Muscle of back (tissue), 11 donors: ENCODE measurements around the gene PAPOLG. TPM values are rescaled to one million over a fixed set of nuclear protein-coding genes. Genes with fewer than 3 reads are reported as not detected.
"Not testable (repeated sequence)": the region's sequence is repeated elsewhere in the genome, so short reads cannot be mapped to it uniquely, and the experiment has no call there.

Experiments used
- DNase-seq, 3 donors: peaks; one replicate each; pipeline versions ENCODE4 v3.0.0 to v3.0.0-alpha.2; 2013
- polyA plus RNA-seq, 10 donors: library from polyadenylated mRNA; unstranded; fragments of 120-200 nt; gene quantifications; one replicate each; pipeline ENCODE4 v1.2.1, GENCODE V29; 2013; ENCODE audit not compliant: insufficient read length in 10 of 10

PAPOLG gene
- polyA plus RNA-seq, 10 donors: 9.2 to 15.8 (median 13.5) TPM

DNA sequence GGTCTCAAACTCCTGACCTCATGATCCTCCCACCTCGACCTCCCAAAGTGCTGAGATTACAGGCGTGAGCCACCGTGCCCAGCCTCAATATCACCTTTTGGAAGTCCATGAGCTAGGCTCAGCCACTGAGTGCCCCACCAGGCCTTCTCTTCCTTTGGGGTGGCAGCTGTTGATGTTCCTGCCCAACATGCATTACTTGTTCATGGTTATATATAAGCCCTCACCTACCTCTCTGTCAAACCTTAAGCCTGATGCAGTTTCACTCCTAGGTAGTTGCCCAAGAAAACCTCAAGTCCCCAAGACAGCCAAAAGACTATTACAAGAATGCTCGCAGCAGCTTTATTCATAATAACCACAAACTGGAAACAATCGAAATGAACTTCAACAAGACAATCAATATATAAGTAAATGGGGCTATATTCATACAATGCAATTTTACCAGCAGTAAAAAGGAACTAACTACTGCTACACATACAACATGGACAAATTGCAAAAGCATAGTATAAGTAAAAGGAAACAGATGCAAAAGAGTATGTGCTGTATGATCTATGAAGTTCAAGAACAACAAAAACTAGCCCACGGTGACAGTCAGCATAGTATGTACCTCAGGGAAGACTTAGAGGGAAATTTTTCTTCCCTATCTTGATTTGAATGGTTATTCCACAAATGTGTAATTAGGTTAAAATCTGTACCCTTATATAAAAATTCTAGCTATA lies 65.7 kb downstream of the PAPOLG start:
- DNase-seq: no peak

GRCh38 chr2:60822987-60823386 lies 66.9 kb downstream of the PAPOLG start:
- no peak for DNase-seq

DNA sequence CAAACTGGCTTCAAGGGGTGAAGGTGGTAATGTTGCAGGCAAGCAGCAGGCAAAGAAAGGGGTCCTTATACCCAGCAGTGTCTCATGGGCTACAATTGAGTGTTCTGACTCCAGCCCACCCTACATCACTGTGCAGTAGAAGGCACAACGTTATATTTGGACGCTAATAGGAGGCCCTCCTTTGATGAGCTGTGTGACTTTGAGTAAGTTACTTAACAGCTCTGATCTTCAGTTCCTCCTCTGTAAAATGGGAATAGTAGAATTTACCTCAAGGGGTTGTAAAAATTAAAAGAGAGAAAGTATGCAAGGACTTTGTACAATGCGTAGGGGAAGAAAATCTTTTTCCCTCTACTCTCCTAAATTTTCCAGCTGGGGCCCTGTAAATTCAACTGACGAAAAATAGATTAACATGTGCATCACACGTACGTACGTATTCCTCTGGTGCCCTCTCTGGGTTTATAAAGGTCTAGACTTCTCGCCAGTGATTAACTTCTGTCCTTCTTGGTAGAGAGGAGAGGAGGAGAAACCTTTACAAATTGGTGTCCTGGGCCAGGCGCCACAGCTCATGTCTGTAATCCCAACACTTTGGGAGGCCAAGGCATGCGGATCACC lies 67.7 kb downstream of the PAPOLG start:
- DNase-seq: no peak

GRCh38 chr2:60825666-60826065 lies 69.6 kb downstream of the PAPOLG start:
- no peak for DNase-seq

DNA sequence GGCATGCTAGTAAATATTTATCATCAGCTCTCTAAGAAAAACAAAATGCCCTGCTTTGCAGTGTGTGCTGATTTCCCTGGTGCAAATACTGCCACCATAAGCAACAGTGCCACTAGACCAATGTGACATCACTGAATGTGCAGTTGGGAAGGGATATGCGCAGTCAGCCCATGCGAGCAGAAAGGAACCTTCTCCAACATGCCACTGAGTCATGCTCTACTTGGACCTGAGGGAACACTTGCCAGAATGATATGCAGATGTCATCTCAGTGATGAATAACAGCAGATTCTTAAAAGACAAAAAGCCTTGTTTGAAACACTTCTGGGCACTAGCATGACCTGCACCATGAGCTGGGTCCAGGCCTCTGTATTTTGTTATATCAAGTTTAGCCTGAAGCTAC lies 70.0 kb downstream of the PAPOLG start:
- DNase-seq: no peak

DNA sequence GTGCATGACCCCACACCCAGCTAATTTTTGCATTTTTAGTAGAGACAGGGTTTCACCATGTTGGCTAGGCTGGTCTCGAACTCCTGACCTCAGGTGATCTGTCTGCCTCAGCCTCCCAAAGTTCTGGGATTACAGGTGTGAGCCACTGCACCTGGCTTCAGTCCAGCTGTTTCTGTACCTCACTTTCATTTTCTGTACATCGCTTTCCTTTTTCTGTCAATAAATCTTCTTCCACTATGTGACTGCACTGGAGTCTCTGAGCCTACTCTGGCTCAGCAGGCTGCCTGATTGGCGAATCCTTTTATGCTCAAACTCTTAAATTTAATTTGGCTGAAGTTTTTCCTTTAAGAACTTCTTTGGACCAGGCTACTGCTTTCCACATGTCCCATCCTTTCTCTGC lies 70.8 kb downstream of the PAPOLG start:
- DNase-seq: not testable (repeated sequence)

GRCh38 chr2:60827369-60827768 lies 71.3 kb downstream of the PAPOLG start:
- DNase-seq: no peak

DNA sequence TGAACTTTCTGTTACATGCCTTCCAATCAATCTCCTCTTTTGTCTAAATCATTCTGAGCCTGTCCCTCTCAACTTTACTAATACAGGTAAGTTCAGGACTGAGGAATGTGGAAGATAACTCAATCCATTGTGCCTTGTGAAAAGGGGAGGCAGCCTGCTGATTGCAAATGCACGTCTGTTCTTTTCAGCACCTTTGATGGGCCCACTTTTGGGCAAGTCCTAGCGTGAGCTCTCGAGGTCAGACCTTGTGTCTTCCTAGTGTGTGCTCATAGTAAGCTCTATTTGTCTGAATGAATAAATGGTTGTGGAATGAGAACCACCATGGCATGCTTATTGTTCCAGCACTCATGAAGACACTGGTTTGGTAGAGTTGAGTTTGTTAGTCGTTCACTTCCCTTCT lies 74.9 kb downstream of the PAPOLG start:
- no peak for DNase-seq

- DNase-seq: no peak
These were observed 75.9 kb downstream of the PAPOLG start for GRCh38 chr2:60831921-60832320.

DNA sequence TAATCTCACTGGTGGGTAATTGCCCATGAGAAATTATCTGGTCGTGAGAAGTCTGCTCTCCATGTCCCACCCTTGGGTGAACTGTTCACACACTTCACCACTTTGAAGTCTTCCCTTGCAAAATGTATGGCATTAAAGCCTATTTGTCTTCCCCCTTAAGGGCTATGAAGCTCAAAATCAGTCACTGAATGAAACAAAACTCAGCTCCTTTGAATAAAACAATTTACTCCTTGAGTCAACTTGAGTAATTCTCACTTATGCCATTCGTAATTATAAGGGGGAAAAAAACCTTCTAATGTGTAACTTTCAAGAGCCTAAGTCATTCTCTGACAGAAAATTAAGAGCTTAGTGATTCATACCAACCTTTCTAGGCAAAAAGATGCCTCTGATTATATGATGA lies 76.6 kb downstream of the PAPOLG start:
- no peak for DNase-seq

GRCh38 chr2:60834270-60834717 lies 78.2 kb downstream of the PAPOLG start:
- DNase-seq: no peak

- no peak for DNase-seq
These were observed 80.4 kb downstream of the PAPOLG start for GRCh38 chr2:60836491-60836890.

DNA sequence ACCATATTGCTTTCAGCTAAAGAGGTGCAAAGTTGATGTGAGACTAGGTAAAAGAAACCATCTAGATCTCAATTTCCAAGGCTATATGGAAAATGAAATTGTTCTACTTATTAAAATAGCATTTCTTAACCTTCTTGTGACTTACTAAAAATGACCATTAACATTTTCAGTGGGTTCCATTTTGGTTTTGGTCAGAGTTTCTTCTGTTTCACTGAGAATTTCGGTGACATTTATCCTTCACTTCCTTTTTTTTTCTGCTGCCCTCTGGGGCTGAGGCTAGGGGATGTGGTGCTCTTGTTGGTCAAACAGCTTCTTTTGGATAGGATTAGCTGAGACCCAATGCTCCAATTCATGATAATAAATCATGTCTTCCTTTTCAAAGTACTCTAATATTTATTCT lies 81.1 kb downstream of the PAPOLG start:
- DNase-seq: no peak

GRCh38 chr2:60838481-60838880 lies 82.4 kb downstream of the PAPOLG start:
- no peak for DNase-seq

GRCh38 chr2:60839126-60839813 lies 83.2 kb downstream of the PAPOLG start:
- no peak for DNase-seq

DNA sequence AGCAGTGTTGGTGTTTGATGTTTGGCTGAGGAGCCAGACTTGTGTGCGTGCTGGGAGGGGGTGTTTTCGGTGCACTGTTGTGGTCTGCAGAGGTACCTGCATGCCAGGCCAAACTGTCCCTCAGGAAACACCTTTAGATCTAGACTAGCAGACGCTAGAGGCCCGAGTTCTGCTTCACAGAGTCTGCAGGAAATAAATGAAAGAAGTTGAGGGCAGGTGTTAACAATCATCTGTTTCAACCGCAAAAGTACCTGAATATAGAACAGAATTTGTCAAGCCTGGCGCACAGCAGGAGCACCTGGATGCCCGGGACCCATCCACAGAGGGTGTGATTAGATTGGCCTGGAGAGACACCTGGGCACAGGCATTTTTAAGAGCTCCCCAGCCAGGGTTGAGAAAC lies 84.8 kb downstream of the PAPOLG start:
- no peak for DNase-seq

DNA sequence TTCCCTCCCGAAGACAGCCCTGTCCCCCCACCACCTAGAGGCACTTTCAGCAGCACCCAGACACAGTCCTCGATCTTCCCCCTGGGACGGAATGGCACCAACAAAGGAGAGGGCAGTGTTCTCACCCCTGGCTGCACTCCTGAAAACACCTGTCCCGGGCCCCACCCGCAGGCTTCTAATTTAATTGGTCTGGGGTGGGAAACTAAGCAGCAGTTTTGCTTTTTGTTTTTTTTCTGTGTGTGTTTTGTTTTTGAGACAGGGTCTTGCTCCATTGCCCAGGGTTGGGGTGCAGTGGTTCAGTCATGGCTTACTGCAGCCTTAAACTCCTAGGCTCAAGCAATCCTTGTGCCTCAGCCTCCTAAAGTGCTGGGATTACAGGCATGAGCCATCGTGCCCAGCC lies 86.9 kb downstream of the PAPOLG start:
- no peak for DNase-seq

DNA sequence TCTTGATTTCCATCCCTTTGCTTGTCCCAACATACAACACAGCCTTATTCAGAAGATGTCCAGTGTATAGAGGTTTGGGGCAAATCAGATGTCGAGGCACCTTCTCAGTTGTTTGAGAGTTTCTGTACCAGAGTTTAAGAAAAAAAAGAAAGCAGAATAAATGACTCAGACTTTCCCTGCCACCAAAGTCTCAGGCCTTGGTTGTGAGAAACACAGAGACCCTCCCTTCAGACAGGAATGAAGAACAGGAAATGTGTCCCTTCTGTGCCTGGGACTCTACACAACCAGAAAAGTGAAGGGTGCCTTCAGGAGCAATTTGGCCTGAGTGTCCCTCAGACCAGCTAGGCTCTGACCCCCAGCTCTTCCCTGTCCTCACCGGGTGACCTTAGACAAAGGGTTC lies 88.0 kb downstream of the PAPOLG start:
- DNase-seq: no peak

- DNase-seq: no peak
These were observed 91.8 kb downstream of the PAPOLG start for GRCh38 chr2:60847854-60848253.
